ENCODE data around the gene PTAFR. TPM values are rescaled to one million over a fixed set of nuclear protein-coding genes. Genes with fewer than 3 reads are reported as not detected.

Gene PTAFR
- total RNA-seq, 1 experiment from 2014 or later = 1.9 TPM

DNA sequence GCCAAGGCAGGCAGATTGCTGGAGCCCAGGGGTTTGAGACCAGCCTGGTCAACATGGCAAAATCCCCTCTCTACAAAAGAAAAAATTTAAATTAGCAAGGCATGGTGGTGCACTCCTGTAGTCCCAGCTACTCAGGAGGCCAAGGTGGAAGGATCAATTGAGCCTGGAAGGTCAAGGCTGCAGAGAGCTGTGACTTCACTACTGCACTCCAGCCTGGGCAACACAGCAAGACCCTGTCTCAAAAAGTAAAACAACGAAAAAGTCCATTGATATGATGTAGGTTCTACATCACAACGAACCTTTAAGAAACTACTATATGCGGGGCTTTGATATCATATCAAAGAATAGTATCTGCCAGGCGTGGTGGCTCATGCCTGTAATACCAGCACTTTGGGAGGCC is 20.9 kb downstream of the PTAFR start:
- Histone ChIP-seq H3K27ac (ENCODE audit: insufficient read length, low read depth, low read length) (no peak overlapping the region), H2BK5ac (ENCODE audit: insufficient read length, low read length) (no peak overlapping the region), H3K4ac (ENCODE audit: low read depth, low read length) (no peak overlapping the region), H2BK20ac (ENCODE audit: low read depth, low read length, poor library complexity, severe bottlenecking) (no peak overlapping the region), H3T11ph (ENCODE audit: low read length) (no peak overlapping the region), H2AFZ (ENCODE audit: low read length) (no peak overlapping the region), H4K20me1 (ENCODE audit: control insufficient read depth, insufficient read depth, insufficient read length) (no peaks in the 10 kb centered on the region), H3K14ac (ENCODE audit: insufficient read depth, low read length) (no peak overlapping the region), H2BK15ac (ENCODE audit: low read depth, low read length) (no peak overlapping the region), H3K27me3 (ENCODE audit: insufficient read depth, low read length) (no peaks in the 10 kb centered on the region), H4K91ac (ENCODE audit: insufficient read length, low read depth, low read length) (no peak overlapping the region), H3K18ac (ENCODE audit: insufficient read length, low read depth, low read length) (no peak overlapping the region), H4K5ac (ENCODE audit: insufficient read length, low read depth, low read length) (no peak overlapping the region), H2BK12ac (ENCODE audit: insufficient read length, low read depth, low read length) (no peak overlapping the region), H3K79me1 (ENCODE audit: insufficient read depth, low read depth, low read length, poor library complexity, severe bottlenecking) (no peaks in the 10 kb centered on the region), H3K4me2 (ENCODE audit: insufficient read depth, insufficient read length, low read length) (no peak overlapping the region), H2AK5ac (ENCODE audit: insufficient read length, low read length) (no peak overlapping the region), H3K79me2 (ENCODE audit: insufficient read depth, low read length) (no peaks in the 10 kb centered on the region), H3K9me3 (ENCODE audit: control insufficient read depth, low read depth, low read length) (no peaks in the 10 kb centered on the region), H3K4me1 (ENCODE audit: insufficient read depth, low read length) (no peaks in the 10 kb centered on the region; the same call in 1 of the 2 replicates), H3K56ac (ENCODE audit: insufficient read length, low read depth, low read length) (no peak overlapping the region), H3K9ac (ENCODE audit: extremely low read depth, insufficient read length, low read length) (no peak overlapping the region), H4K8ac (replicated peaks; ENCODE audit: insufficient read length, low read depth, low read length) (no peak overlapping the region), H3K23me2 (ENCODE audit: insufficient read length, low read depth, low read length, poor library complexity, severe bottlenecking) (no peaks in the 10 kb centered on the region), H3K23ac (ENCODE audit: insufficient read length, low read depth, low read length) (no peak overlapping the region), H2BK120ac (ENCODE audit: low read depth, low read length, poor library complexity, severe bottlenecking) (no peak overlapping the region)
- Mint-ChIP-seq H3K27ac (no peak overlapping the region), H3K9me3 (no peaks in the 10 kb centered on the region), H3K27me3 (ENCODE audit: low read depth) (no peaks in the 10 kb centered on the region), H3K4me3 (no peak overlapping the region), H3K4me1 (peaks cover 0 to 3% of the 10 kb centered on the region in 2 experiments; a peak in 2 of 4 replicates), H3K36me3 (ENCODE audit: insufficient read depth in 1 of 3, low read depth in 3 of 3) (no peaks in the 10 kb centered on the region; a peak in 1 of 7 replicates)
- TF ChIP-seq, protein P1, sequence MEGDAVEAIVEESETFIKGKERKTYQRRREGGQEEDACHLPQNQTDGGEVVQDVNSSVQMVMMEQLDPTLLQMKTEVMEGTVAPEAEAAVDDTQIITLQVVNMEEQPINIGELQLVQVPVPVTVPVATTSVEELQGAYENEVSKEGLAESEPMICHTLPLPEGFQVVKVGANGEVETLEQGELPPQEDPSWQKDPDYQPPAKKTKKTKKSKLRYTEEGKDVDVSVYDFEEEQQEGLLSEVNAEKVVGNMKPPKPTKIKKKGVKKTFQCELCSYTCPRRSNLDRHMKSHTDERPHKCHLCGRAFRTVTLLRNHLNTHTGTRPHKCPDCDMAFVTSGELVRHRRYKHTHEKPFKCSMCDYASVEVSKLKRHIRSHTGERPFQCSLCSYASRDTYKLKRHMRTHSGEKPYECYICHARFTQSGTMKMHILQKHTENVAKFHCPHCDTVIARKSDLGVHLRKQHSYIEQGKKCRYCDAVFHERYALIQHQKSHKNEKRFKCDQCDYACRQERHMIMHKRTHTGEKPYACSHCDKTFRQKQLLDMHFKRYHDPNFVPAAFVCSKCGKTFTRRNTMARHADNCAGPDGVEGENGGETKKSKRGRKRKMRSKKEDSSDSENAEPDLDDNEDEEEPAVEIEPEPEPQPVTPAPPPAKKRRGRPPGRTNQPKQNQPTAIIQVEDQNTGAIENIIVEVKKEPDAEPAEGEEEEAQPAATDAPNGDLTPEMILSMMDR (conservative IDR thresholded peaks at IDR 0.05) = no peak
- WGBS (ENCODE audit: extremely low coverage, insufficient read length, low lambda C conversion rate) = no CpG with 5 or more reads among the region's 4 CpGs
- no peak for DNase-seq
